ENCODE data around the gene HOXA10.

DNA sequence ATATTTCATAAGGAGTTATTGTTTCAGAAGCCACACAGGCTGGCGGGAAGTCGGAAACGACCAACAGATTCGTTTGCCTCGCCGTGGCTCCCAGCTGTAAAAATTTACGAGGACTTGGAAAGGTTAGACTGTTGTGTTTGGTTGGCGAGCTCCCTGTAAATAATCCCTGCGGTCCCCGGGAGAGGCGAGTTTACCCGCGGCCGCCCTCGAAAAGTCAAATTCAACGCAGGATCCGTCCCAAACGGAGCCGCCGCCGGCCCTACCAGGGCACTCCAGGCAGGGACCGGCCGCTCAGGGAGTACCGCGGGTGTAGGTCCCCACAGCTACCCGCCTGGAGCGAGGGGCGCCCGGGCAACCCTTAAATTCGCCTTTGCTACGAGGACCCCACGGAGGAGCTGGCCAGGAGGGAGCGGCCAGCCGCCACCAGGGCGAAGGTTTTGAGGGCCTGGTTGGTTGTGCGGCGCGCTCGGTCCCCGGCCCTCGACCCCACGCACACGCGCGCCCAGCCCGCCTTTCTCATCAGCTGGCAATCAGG lies 8.1 kb downstream of the HOXA10 start:
- no peak for TF ChIP-seq POLR2AphosphoS5 (IDR thresholded peaks at IDR 0.05; ENCODE audit: low read depth, low read length)
- TF ChIP-seq, protein P1, sequence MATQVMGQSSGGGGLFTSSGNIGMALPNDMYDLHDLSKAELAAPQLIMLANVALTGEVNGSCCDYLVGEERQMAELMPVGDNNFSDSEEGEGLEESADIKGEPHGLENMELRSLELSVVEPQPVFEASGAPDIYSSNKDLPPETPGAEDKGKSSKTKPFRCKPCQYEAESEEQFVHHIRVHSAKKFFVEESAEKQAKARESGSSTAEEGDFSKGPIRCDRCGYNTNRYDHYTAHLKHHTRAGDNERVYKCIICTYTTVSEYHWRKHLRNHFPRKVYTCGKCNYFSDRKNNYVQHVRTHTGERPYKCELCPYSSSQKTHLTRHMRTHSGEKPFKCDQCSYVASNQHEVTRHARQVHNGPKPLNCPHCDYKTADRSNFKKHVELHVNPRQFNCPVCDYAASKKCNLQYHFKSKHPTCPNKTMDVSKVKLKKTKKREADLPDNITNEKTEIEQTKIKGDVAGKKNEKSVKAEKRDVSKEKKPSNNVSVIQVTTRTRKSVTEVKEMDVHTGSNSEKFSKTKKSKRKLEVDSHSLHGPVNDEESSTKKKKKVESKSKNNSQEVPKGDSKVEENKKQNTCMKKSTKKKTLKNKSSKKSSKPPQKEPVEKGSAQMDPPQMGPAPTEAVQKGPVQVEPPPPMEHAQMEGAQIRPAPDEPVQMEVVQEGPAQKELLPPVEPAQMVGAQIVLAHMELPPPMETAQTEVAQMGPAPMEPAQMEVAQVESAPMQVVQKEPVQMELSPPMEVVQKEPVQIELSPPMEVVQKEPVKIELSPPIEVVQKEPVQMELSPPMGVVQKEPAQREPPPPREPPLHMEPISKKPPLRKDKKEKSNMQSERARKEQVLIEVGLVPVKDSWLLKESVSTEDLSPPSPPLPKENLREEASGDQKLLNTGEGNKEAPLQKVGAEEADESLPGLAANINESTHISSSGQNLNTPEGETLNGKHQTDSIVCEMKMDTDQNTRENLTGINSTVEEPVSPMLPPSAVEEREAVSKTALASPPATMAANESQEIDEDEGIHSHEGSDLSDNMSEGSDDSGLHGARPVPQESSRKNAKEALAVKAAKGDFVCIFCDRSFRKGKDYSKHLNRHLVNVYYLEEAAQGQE (IDR thresholded peaks at IDR 0.05; ENCODE audit: insufficient read depth in 1 of 2, low read depth in 2 of 2, low read length in 2 of 2): no peak
